HEK293 (cell line): ENCODE results near the gene NOXO1.
"Not testable (repeated sequence)": the region's sequence is repeated elsewhere in the genome, so short reads cannot be mapped to it uniquely, and the experiment has no call there.

Experiments used
- CTCF ChIA-PET: fragments of 350-600 bp; formaldehyde crosslinking; extraction: SDS; loops from one replicate; lab custom pipeline; 2021; ENCODE audit warnings: antibody characterized with exemption; lab: Yijun Ruan, JAX
- POLR2A ChIA-PET: fragments of 300-600 bp; formaldehyde crosslinking; extraction: SDS; loops from one replicate; lab custom pipeline; 2020; ENCODE audit warnings: antibody characterized with exemption, inconsistent platforms; lab: Yijun Ruan, JAX
- H3K27ac ChIP-seq: fragments of 200-500 bp; sonication (Bioruptor generic); 2 replicates; pipeline ENCODE4 v1.5.1; 2014; ENCODE audit warnings: low read depth, low read length, control low read depth, inconsistent platforms; ENCODE audit errors: extremely low read depth
- H3K36me3 ChIP-seq, 2 experiments: fragments of 200-500 bp in 1 of 2; sonication (Bioruptor generic) in 1 of 2; 1 replicate in 1 of 2; 2 replicates in 1 of 2; pipeline ENCODE4 v1.5.1; 2014 to 2017; ENCODE audit warnings: inconsistent platforms in 2 of 2, low read length in 2 of 2; ENCODE audit not compliant: control insufficient read depth in 2 of 2, insufficient read depth in 1 of 2
- H3K4me1 ChIP-seq: fragments of 200-500 bp; sonication (Bioruptor generic); 2 replicates; pipeline ENCODE4 v1.5.1; 2014; ENCODE audit warnings: mild to moderate bottlenecking, low read length, inconsistent platforms; ENCODE audit not compliant: control insufficient read depth, insufficient read depth
- H3K4me3 ChIP-seq: 2 replicates; pipeline ENCODE4 v1.5.1; 2011; ENCODE audit warnings: low read depth, mild to moderate bottlenecking, control low read depth, low read length, moderate library complexity
- H3K9me3 ChIP-seq: fragments of 200-500 bp; sonication (Bioruptor generic); 2 replicates; pipeline ENCODE4 v1.5.1; 2014; ENCODE audit warnings: low read depth, low read length, inconsistent platforms; ENCODE audit not compliant: control insufficient read depth, insufficient read depth
- ELK4 ChIP-seq: IDR thresholded peaks from 2 replicates; pipeline ENCODE4 v1.6.1; 2011; ENCODE audit warnings: mild to moderate bottlenecking, low read depth, low read length, borderline replicate concordance
- GLIS1 ChIP-seq: fragments of 450-650 bp; formaldehyde crosslinking; IDR thresholded peaks from 2 replicates; pipeline ENCODE4 v1.5.1; 2016; ENCODE audit warnings: missing biosample characterization, missing genetic modification characterization
- MYNN ChIP-seq: fragments of 450-650 bp; formaldehyde crosslinking; IDR thresholded peaks from 2 replicates; pipeline ENCODE4 v1.5.1; 2016; ENCODE audit warnings: missing biosample characterization, missing genetic modification characterization, borderline replicate concordance
- PRDM4 ChIP-seq: fragments of 450-650 bp; formaldehyde crosslinking; IDR thresholded peaks from 2 replicates; pipeline ENCODE4 v1.5.1; 2017; ENCODE audit warnings: missing biosample characterization, missing genetic modification characterization
- ZBTB20 ChIP-seq: fragments of 450-650 bp; formaldehyde crosslinking; IDR thresholded peaks from 2 replicates; pipeline ENCODE4 v1.5.1; 2016; ENCODE audit warnings: missing biosample characterization, missing genetic modification characterization
- ZNF174 ChIP-seq: fragments of 450-650 bp; formaldehyde crosslinking; IDR thresholded peaks from 2 replicates; pipeline ENCODE4 v1.5.0; 2017; ENCODE audit warnings: missing biosample characterization, mild to moderate bottlenecking, missing genetic modification characterization
- ZNF423 ChIP-seq: fragments of 450-650 bp; formaldehyde crosslinking; IDR thresholded peaks from 2 replicates; pipeline ENCODE4 v1.5.1; 2016; ENCODE audit warnings: missing biosample characterization, missing genetic modification characterization
- ZNF548 ChIP-seq: fragments of 450-650 bp; formaldehyde crosslinking; IDR thresholded peaks from 2 replicates; pipeline ENCODE4 v1.5.1; 2016; ENCODE audit warnings: missing biosample characterization, missing genetic modification characterization
- ZNF600 ChIP-seq: fragments of 450-650 bp; formaldehyde crosslinking; IDR thresholded peaks from 2 replicates; pipeline ENCODE4 v1.5.1; 2016; ENCODE audit warnings: missing biosample characterization, missing genetic modification characterization
- ZNF626 ChIP-seq: fragments of 450-650 bp; sonication (Bioruptor Pico); formaldehyde crosslinking; IDR thresholded peaks from 2 replicates; pipeline ENCODE4 v1.5.1; 2018; ENCODE audit warnings: missing biosample characterization, missing genetic modification characterization, inconsistent platforms
- ZNF664 ChIP-seq: fragments of 450-650 bp; formaldehyde crosslinking; IDR thresholded peaks from 2 replicates; pipeline ENCODE4 v1.5.1; 2016; ENCODE audit warnings: missing biosample characterization, missing genetic modification characterization
- ZSCAN4 ChIP-seq: fragments of 450-650 bp; formaldehyde crosslinking; IDR thresholded peaks from 2 replicates; pipeline ENCODE4 v1.5.1; 2017; ENCODE audit warnings: missing biosample characterization, missing genetic modification characterization

The NOXO1 gene

GRCh38 chr16:1958715-1959268, 22.5 kb downstream of the NOXO1 start:
- H3K27ac ChIP-seq = peak overlapping the region; percentile 96; the same call in 1 of the 2 replicates
- H3K36me3 ChIP-seq = peaks cover 0 to 29% of the 10 kb centered on the region in 2 experiments; a peak in 1 of 3 replicates
- TF ChIP-seq PRDM4 (tag by site-specific recombination) (peak; percentile 82), ZNF626 (tag by site-specific recombination) (no peak), ZNF664 (tag by site-specific recombination) (peak; percentile 43; the same call in 1 of the 2 replicates)
- TF ChIP-seq, all 188 proteins: peak for 2
- POLR2A ChIA-PET = no interaction called here
- Histone ChIP-seq H3K4me3 (no peak overlapping the region), H3K4me1 (no peaks in the 10 kb centered on the region; the same call in 1 of the 2 replicates), H3K9me3 (no peaks in the 10 kb centered on the region)
- CTCF ChIA-PET = interaction anchor here (0.7 to 2.1 kb wide), 4 partner anchors 13 to 57 kb away, joined by 3 to 4 read pairs (median 3); no protein-coding TSS in a partner anchor

- CTCF ChIA-PET = interaction anchor here (0.6 to 2.1 kb wide), 7 partner anchors 13 to 240 kb away, joined by 3 to 4 read pairs (median 3); partner anchors contain the start of gene MSRB1
- not testable (repeated sequence) for H3K9me3 ChIP-seq, H3K27ac ChIP-seq, H3K4me3 ChIP-seq, H3K4me1 ChIP-seq
- POLR2A ChIA-PET = interaction anchor here (0.6 to 1.3 kb wide), 6 partner anchors 15 to 1616 kb away, joined by 3 to 8 read pairs (median 4); partner anchors contain the start of genes MSRB1 and TRAF7
- H3K36me3 ChIP-seq = peaks cover 0 to 22% of the 10 kb centered on the region in 2 experiments; a peak in 1 of 3 replicates
Measured at GRCh38 chr16:1958143-1958491, 23.2 kb downstream of the NOXO1 start.

GRCh38 chr16:1957434-1958142, 23.7 kb downstream of the NOXO1 start:
- not testable (repeated sequence) for H3K4me3 ChIP-seq, H3K27ac ChIP-seq, H3K4me1 ChIP-seq, H3K9me3 ChIP-seq
- H3K36me3 ChIP-seq = peaks cover 0 to 17% of the 10 kb centered on the region in 2 experiments; a peak in 1 of 3 replicates
- ChIA-PET CTCF (interaction anchor here (0.6 to 2.1 kb wide), 6 partner anchors 12 to 240 kb away, joined by 3 to 4 read pairs (median 3); partner anchors contain the start of gene MSRB1), POLR2A (interaction anchor here (0.6 to 1.3 kb wide), 6 partner anchors 14 to 1615 kb away, joined by 3 to 8 read pairs (median 4); partner anchors contain the start of genes MSRB1 and TRAF7)

GRCh38 chr16:1953734-1954133, 27.5 kb downstream of the NOXO1 start:
- CTCF ChIA-PET = interaction anchor here (0.6 to 1.0 kb wide), 2 partner anchors 10 to 106 kb away, joined by 3 to 5 read pairs; no protein-coding TSS in a partner anchor
- TF ChIP-seq ZNF423 (tag by site-specific recombination) = no peak
- H3K36me3 ChIP-seq = no peaks in the 10 kb centered on the region
- H3K9me3 ChIP-seq = no peaks in the 10 kb centered on the region
- H3K4me3 ChIP-seq = no peak overlapping the region
- no peak overlapping the region for H3K27ac ChIP-seq
- no peaks in the 10 kb centered on the region for H3K4me1 ChIP-seq
- POLR2A ChIA-PET = no interaction called here

GRCh38 chr16:1950559-1950958, 30.7 kb downstream of the NOXO1 start:
- Histone ChIP-seq H3K9me3 (no peaks in the 10 kb centered on the region), H3K4me3 (no peak overlapping the region), H3K27ac (no peak overlapping the region), H3K36me3 (no peaks in the 10 kb centered on the region), H3K4me1 (no peaks in the 10 kb centered on the region)
- CTCF ChIA-PET = no interaction called here
- POLR2A ChIA-PET = interaction anchor here (0.6 to 3.5 kb wide), 3 partner anchors 10 to 48 kb away, joined by 7 to 19 read pairs (median 7); partner anchors contain the start of genes NDUFB10 and RPS2
- no peak for TF ChIP-seq ZSCAN4 (tag by site-specific recombination)
- TF ChIP-seq ZNF174 (tag by site-specific recombination) = no peak
- TF ChIP-seq MYNN (tag by site-specific recombination) = no peak
- no peak for TF ChIP-seq ZNF600 (tag by site-specific recombination)
- no peak for TF ChIP-seq PRDM4 (tag by site-specific recombination)
- TF ChIP-seq ZNF548 (tag by site-specific recombination) = no peak
- TF ChIP-seq ELK4 = no peak
- no peak for TF ChIP-seq GLIS1 (tag by site-specific recombination)
- TF ChIP-seq ZBTB20 (tag by site-specific recombination) = no peak
